HG03575 (cell line): ENCODE results near the gene FREM2.

Source experiments
- ATAC-seq: cut with Tn5 transposase; IDR thresholded peaks from one replicate; pipeline ENCODE4 v1.9.1; 2021; ENCODE audit not compliant: unreplicated experiment, insufficient number of reproducible peaks, low FRiP score; ENCODE audit errors: extremely low read depth

Gene FREM2

GRCh38 chr13:38684714-38685113 lies 2.2 kb upstream of the FREM2 start:
- no peak for ATAC-seq

GRCh38 chr13:38685431-38685830 lies 1.4 kb upstream of the FREM2 start:
- ATAC-seq = no peak

GRCh38 chr13:38685974-38686576 lies 802 bp upstream of the FREM2 start:
- ATAC-seq = no peak

- no peak for ATAC-seq
Observed at GRCh38 chr13:38687246-38688229, 661 bp downstream of the FREM2 start.

DNA sequence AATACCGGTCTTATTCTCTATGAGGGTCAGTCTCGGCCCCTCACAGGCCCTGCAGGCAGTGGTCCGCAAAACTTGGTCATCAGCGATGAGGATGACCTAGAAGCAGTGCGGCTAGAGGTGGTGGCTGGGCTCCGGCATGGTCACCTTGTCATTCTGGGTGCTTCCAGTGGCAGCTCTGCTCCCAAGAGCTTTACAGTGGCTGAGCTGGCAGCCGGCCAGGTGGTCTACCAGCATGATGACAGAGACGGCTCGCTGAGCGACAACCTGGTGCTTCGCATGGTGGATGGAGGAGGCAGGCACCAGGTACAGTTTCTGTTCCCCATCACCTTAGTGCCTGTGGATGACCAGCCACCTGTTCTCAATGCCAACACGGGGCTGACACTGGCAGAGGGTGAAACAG lies 1.8 kb downstream of the FREM2 start:
- ATAC-seq = no peak

GRCh38 chr13:38690231-38690630 lies 3.4 kb downstream of the FREM2 start:
- no peak for ATAC-seq

- no peak for ATAC-seq
Observed at GRCh38 chr13:38693168-38693567, 6.3 kb downstream of the FREM2 start.

- no peak for ATAC-seq
Observed at GRCh38 chr13:38693641-38694040, 6.8 kb downstream of the FREM2 start.

- ATAC-seq = no peak
Observed at GRCh38 chr13:38697197-38697596, 10.3 kb downstream of the FREM2 start.

DNA sequence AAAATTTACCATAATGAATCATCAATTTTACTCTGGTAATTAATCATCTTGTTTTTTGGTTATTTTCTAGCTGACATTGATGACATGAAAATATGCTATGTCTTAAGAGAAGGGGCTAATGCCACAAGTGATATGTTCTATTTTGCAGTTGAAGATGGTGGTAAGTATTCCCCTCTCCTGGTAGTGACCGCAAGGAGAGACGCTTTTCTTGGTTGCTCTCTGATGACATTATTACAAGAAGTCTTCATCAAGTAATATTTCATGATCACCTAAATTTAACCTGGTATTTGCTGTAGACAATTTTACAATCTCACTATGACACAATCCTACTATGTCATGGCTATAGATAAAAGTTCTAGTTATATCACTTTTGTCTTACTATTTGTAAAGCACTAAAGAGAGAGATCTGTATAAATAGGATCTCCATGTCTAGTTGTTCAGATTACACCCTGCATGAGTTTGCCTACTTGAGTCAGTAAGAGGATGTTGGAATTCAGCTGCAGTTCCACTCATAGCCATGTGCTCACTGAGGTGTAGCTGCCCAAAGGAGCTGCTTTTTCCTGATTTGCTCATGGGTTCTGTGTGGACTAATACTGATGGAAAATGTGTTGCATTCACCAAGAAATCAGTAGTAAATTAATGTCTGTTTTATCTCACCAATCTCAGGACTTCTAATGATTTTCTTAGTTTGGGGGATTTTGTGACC lies 10.9 kb downstream of the FREM2 start:
- no peak for ATAC-seq

GRCh38 chr13:38700051-38700450 lies 13.2 kb downstream of the FREM2 start:
- no peak for ATAC-seq

DNA sequence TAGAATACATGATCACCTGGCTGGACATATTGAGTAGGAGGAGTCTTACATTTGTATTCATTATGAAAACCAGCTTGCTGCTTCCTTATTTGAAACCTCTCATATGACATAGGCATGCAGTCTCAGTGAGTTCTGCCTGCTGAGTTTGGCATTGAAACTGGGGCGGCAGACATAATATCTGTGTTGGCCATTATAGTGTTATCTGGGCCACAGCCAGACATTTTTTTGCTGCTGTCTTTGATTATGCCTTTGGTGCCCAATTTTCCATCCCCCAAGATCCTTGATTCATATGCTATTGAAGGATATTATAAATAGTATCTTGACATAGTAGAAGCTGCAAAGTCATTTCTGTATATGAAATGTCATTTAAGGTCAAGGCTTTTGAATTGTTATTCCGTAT lies 15.8 kb downstream of the FREM2 start:
- ATAC-seq = no peak

- ATAC-seq = no peak
Observed at GRCh38 chr13:38703255-38703654, 16.4 kb downstream of the FREM2 start.

- ATAC-seq = no peak
Observed at GRCh38 chr13:38705365-38705764, 18.5 kb downstream of the FREM2 start.

DNA sequence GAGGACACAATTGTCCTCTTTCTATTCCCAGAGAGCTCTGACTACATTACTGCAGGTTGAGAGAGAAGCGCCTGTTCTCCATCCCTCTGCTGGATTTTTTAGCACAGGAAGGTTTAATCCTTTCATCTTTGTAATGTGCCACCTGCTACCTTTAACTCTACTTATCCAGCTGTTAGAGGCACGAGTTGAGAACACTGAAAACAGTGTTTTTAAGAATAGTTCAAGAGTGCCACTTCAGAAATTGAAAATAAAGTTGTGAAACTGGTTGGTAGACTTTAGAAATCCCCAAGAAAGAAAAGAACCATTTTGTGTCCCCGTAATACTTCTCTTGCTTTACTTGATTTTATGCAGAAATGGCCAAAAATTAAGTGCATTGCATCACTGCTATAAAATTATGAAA lies 20.6 kb downstream of the FREM2 start:
- no peak for ATAC-seq

- ATAC-seq = no peak
Observed at GRCh38 chr13:38713046-38713445, 26.2 kb downstream of the FREM2 start.

DNA sequence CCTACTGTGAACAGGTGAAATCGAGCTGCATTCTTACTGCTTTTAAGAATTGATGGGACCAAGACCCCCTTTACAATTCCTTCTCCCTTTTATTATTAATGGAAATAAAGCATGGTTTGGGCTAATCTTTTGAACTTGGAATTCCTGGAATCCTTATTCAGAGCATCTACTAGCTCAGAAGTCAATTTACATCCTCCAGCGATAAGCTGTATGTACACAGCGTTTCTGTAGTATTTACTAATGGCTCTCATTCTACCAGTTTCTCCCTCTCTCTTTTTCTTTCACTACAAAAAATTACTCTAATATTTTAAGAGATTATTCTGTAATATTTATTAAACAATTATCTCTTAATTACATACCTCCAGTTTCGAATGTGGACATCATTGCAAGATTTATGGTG lies 31.5 kb downstream of the FREM2 start:
- no peak for ATAC-seq

- no peak for ATAC-seq
Observed at GRCh38 chr13:38730332-38730731, 43.5 kb downstream of the FREM2 start.

DNA sequence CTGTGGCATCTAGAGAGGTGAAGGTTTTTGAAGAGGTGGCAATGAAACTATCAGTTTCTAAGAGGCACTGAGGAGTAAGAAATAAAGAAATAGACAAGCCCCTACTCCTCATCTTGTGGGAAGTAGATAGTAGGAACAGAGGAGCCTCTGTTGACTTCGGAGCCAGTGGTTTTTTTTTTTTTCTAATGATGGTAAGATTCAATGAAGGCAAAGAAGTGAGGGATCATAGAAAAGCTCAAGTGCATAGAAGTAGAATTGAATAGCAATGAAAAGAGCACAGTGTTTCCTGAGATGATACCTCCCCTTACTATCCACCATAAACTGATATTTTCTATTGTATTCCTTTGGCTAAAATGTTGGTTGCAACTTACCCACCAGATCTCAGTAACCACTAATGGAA lies 46.3 kb downstream of the FREM2 start:
- no peak for ATAC-seq
